ENCODE measurements around the gene GNPDA1. TPM values are rescaled to one million over a fixed set of nuclear protein-coding genes. Genes with fewer than 3 reads are reported as not detected.

The GNPDA1 gene
- total and polyA plus RNA-seq, 2 donors = 32.9 to 39.4 TPM

GRCh38 chr5:142015781-142016533 is 3.1 kb upstream of the GNPDA1 start:
- Histone ChIP-seq H3K36me3 (ENCODE audit: control insufficient read depth in 2 of 2, insufficient read depth in 2 of 2, low read length in 1 of 2) (no peaks in the 10 kb centered on the region), H3K27ac (ENCODE audit: low read depth in 1 of 2, low read length in 1 of 2) (peak overlapping the region; percentile 86 to 88), H3K27me3 (ENCODE audit: control insufficient read depth in 2 of 2, insufficient read depth in 1 of 2, low read length in 1 of 2) (no peaks in the 10 kb centered on the region), H3K9me3 (ENCODE audit: control insufficient read depth in 2 of 2, insufficient read depth in 1 of 2, low read length in 1 of 2) (no peaks in the 10 kb centered on the region), H3K4me1 (ENCODE audit: control insufficient read depth in 2 of 2, insufficient read depth in 2 of 2, low read length in 2 of 2) (peaks cover 16 to 35% of the 10 kb centered on the region in 2 donors), H3K4me3 (ENCODE audit: low read length in 2 of 2) (no peak overlapping the region)
- DNase-seq (ENCODE audit: low read depth in 6 of 9, low spot score in 9 of 9) = peak in 6 of 9 donors; percentile 44 to 84 (median 60)
- 22% methylated on average over 6 of the region's 6 CpGs for WGBS

DNA sequence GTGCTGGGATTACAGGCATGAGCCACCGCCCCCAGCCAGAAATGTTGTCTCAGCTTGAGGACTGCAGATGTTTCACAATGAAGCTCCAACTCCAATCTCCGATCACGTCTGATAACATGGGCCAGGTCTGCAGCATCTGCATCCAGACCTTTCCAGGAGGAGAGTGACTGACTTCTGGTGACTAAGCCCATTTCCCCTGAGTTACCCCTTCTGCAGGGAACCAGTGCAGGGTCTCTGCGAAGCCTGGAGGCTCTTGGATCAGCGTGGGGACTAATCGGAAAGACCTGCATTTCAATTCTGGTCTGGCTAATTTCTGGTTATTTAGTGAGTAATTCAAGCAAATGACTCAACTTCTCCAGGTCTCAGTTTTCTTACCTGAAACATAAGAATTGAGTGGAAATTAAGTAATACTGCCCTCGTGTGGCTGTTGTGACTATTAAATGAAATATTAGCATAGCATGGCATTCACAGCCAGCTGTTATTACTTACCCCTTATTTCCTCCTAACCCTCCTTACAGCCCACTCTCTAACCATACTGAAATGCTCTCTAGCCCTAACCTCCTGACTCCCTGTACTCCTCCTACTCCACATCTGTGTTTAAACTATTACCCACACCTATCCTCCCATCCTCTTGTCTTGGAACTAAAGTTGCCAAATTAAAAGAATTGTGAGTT is 2.2 kb upstream of the GNPDA1 start:
- Histone ChIP-seq H3K36me3 (ENCODE audit: control insufficient read depth in 2 of 2, insufficient read depth in 2 of 2, low read length in 1 of 2) (no peaks in the 10 kb centered on the region), H3K27me3 (ENCODE audit: control insufficient read depth in 2 of 2, insufficient read depth in 1 of 2, low read length in 1 of 2) (no peaks in the 10 kb centered on the region), H3K4me1 (ENCODE audit: control insufficient read depth in 2 of 2, insufficient read depth in 2 of 2, low read length in 2 of 2) (peaks cover 16 to 35% of the 10 kb centered on the region in 2 donors), H3K4me3 (ENCODE audit: low read length in 2 of 2) (no peak overlapping the region), H3K9me3 (ENCODE audit: control insufficient read depth in 2 of 2, insufficient read depth in 1 of 2, low read length in 1 of 2) (no peaks in the 10 kb centered on the region), H3K27ac (ENCODE audit: low read depth in 1 of 2, low read length in 1 of 2) (peak overlapping the region; percentile 86 to 88)
- WGBS = 73% methylated on average over 7 of the region's 7 CpGs
- peak in 6 of 9 donors; percentile 48 to 79 (median 55) for DNase-seq (ENCODE audit: low read depth in 6 of 9, low spot score in 9 of 9)

DNA sequence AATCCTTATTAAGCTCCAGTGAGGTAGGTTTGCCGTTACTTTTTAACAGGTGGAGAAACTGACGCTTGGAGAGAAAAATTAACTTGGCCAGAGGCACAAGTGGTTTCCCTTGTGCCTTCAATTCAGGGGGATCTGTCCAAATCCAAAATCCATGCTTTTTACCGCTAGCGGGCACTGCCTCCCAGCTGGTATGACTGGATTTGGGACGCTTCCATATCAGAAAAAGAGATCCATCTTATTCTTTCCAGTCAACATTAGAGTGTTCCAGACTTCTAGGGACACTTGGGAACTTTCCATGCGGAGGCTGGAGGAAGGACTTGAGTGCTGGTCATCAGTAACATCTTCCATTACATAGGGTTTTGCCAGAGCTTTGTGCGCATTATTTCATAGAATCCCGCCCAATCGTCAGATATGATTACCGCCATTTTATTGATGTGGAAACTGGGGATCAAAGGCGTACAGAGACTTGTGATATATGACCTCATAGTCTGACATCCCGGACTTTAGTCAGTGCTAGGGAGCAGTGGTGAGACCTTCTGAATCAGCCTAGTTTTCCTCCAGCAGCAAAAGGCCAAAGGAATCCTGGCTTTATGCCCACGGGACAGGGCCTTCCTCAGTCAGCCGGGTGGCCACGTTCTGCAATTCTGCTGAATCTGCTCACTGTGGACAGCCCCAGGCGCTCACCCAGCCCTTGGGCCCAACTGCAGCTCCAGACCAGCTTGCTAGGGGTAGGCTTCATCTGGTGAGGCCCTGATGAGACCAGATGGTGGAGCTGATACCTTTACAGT is 1.1 kb upstream of the GNPDA1 start:
- no peak overlapping the region for H3K27ac ChIP-seq (ENCODE audit: low read depth in 1 of 2, low read length in 1 of 2)
- peaks cover 16 to 38% of the 10 kb centered on the region in 2 donors for H3K4me1 ChIP-seq (ENCODE audit: control insufficient read depth in 2 of 2, insufficient read depth in 2 of 2, low read length in 2 of 2)
- no peak overlapping the region for H3K4me3 ChIP-seq (ENCODE audit: low read length in 2 of 2)
- no peak for DNase-seq (ENCODE audit: low read depth in 6 of 9, low spot score in 9 of 9)
- H3K27me3 ChIP-seq (ENCODE audit: control insufficient read depth in 2 of 2, insufficient read depth in 1 of 2, low read length in 1 of 2) = no peaks in the 10 kb centered on the region
- no peaks in the 10 kb centered on the region for H3K9me3 ChIP-seq (ENCODE audit: control insufficient read depth in 2 of 2, insufficient read depth in 1 of 2, low read length in 1 of 2)
- no peaks in the 10 kb centered on the region for H3K36me3 ChIP-seq (ENCODE audit: control insufficient read depth in 2 of 2, insufficient read depth in 2 of 2, low read length in 1 of 2)
- WGBS = 97% methylated on average over 16 of the region's 16 CpGs

DNA sequence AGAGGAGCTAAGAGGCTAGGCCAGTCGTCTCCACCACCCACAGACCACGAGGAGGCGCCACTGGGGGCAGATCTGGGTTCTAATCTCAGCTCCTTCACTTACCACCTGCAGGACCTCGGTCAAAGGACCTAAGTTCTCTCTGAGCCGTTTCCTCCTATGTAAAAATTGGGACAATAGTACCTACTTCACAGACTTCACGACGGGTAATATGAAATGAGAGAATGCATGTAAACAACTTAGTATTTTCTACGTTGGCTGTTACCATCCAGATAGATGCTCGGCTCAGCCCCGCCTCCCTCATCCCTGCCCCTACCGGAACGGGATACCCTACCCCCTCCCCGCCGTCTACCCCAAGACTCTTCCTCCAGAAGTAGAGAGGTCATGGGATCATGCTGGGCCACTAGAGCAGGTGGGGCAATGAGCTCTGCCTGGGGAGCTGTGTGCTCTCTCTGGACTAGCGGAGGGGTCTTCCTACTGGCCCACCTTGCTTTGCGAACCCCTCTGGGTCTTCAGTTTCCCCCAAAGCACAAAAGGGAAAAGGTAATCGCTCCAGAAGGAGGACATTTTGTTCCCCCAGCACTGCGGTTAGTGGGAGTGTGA is 541 bp downstream of the GNPDA1 start:
- Histone ChIP-seq H3K4me1 (ENCODE audit: control insufficient read depth in 2 of 2, insufficient read depth in 2 of 2, low read length in 2 of 2) (peaks cover 16 to 41% of the 10 kb centered on the region in 2 donors), H3K36me3 (ENCODE audit: control insufficient read depth in 2 of 2, insufficient read depth in 2 of 2, low read length in 1 of 2) (peaks cover 0 to 3% of the 10 kb centered on the region in 2 donors), H3K4me3 (ENCODE audit: low read length in 2 of 2) (peak overlapping the region; percentile 60 to 65), H3K9me3 (ENCODE audit: control insufficient read depth in 2 of 2, insufficient read depth in 1 of 2, low read length in 1 of 2) (no peaks in the 10 kb centered on the region), H3K27me3 (ENCODE audit: control insufficient read depth in 2 of 2, insufficient read depth in 1 of 2, low read length in 1 of 2) (no peaks in the 10 kb centered on the region), H3K27ac (ENCODE audit: low read depth in 1 of 2, low read length in 1 of 2) (peak overlapping the region; percentile 21 to 48)
- 35% methylated on average over 18 of the region's 18 CpGs for WGBS
- DNase-seq (ENCODE audit: low read depth in 6 of 9, low spot score in 9 of 9) = peak in 3 of 9 donors; percentile 21 to 50 (median 36)

- Histone ChIP-seq H3K4me1 (ENCODE audit: control insufficient read depth in 2 of 2, insufficient read depth in 2 of 2, low read length in 2 of 2) (peaks cover 14 to 42% of the 10 kb centered on the region in 2 donors), H3K9me3 (ENCODE audit: control insufficient read depth in 2 of 2, insufficient read depth in 1 of 2, low read length in 1 of 2) (no peaks in the 10 kb centered on the region), H3K36me3 (ENCODE audit: control insufficient read depth in 2 of 2, insufficient read depth in 2 of 2, low read length in 1 of 2) (peaks cover 0 to 3% of the 10 kb centered on the region in 2 donors), H3K27me3 (ENCODE audit: control insufficient read depth in 2 of 2, insufficient read depth in 1 of 2, low read length in 1 of 2) (no peaks in the 10 kb centered on the region), H3K4me3 (ENCODE audit: low read length in 2 of 2) (no peak overlapping the region), H3K27ac (ENCODE audit: low read depth in 1 of 2, low read length in 1 of 2) (no peak overlapping the region)
- 97% methylated on average over 9 of the region's 9 CpGs for WGBS
- DNase-seq (ENCODE audit: low read depth in 6 of 9, low spot score in 9 of 9) = no peak
Observed at GRCh38 chr5:142011572-142012185, 1.1 kb downstream of the GNPDA1 start.

- Histone ChIP-seq H3K27ac (ENCODE audit: low read depth in 1 of 2, low read length in 1 of 2) (no peak overlapping the region), H3K36me3 (ENCODE audit: control insufficient read depth in 2 of 2, insufficient read depth in 2 of 2, low read length in 1 of 2) (peaks cover 2 to 15% of the 10 kb centered on the region in 2 donors), H3K4me1 (ENCODE audit: control insufficient read depth in 2 of 2, insufficient read depth in 2 of 2, low read length in 2 of 2) (peaks cover 2 to 39% of the 10 kb centered on the region in 2 donors), H3K27me3 (ENCODE audit: control insufficient read depth in 2 of 2, insufficient read depth in 1 of 2, low read length in 1 of 2) (no peaks in the 10 kb centered on the region), H3K9me3 (ENCODE audit: control insufficient read depth in 2 of 2, insufficient read depth in 1 of 2, low read length in 1 of 2) (no peaks in the 10 kb centered on the region), H3K4me3 (ENCODE audit: low read length in 2 of 2) (no peak overlapping the region)
- 86% methylated on average over 4 of the region's 4 CpGs for WGBS
- DNase-seq (ENCODE audit: low read depth in 6 of 9, low spot score in 9 of 9) = no peak
Observed at GRCh38 chr5:142009886-142010285, 2.9 kb downstream of the GNPDA1 start.

DNA sequence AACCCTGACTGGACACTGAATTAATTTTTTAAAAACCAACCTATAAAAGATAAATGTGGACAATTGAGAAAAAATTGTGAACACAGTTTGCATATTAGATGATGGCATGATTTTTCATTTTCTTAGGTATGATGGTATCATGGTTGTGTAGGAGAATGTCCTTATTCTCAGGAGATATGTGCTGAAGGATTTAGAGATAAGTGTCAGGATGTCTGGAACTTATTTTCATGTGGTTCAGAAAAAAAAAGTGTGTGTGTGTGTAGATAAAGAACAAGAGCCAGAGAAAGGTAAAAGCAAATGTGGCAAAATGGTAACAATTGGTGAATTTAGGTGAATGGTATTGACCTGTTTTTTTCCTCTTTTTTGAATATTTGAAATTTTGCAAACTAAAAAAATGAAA is 4.0 kb downstream of the GNPDA1 start:
- Histone ChIP-seq H3K4me1 (ENCODE audit: control insufficient read depth in 2 of 2, insufficient read depth in 2 of 2, low read length in 2 of 2) (peaks cover 2 to 37% of the 10 kb centered on the region in 2 donors), H3K36me3 (ENCODE audit: control insufficient read depth in 2 of 2, insufficient read depth in 2 of 2, low read length in 1 of 2) (peaks cover 2 to 19% of the 10 kb centered on the region in 2 donors)

DNA sequence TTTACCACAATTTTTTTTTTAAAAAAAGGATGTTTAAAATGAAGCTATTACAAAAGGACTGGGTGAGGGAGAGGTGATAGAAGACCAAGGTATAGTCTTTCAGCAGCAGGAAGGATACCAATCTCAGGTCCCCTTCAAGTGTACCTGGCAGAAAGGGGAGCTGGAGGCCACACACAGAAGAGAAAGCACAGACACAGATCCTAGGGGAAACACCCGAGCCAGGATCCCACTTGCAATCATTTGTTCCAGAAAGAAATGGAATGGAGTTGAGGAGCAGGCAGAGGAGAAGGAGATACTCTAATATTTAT is 5.6 kb downstream of the GNPDA1 start:
- DNase-seq (ENCODE audit: low read depth in 6 of 9, low spot score in 9 of 9) = no peak
- peaks cover 12 to 31% of the 10 kb centered on the region in 2 donors for H3K36me3 ChIP-seq (ENCODE audit: control insufficient read depth in 2 of 2, insufficient read depth in 2 of 2, low read length in 1 of 2)
- no peaks in the 10 kb centered on the region for H3K27me3 ChIP-seq (ENCODE audit: control insufficient read depth in 2 of 2, insufficient read depth in 1 of 2, low read length in 1 of 2)
- no peak overlapping the region for H3K4me3 ChIP-seq (ENCODE audit: low read length in 2 of 2)
- H3K4me1 ChIP-seq (ENCODE audit: control insufficient read depth in 2 of 2, insufficient read depth in 2 of 2, low read length in 2 of 2) = peaks cover 3 to 27% of the 10 kb centered on the region in 2 donors
- 93% methylated on average over 1 of the region's 1 CpG for WGBS
- H3K9me3 ChIP-seq (ENCODE audit: control insufficient read depth in 2 of 2, insufficient read depth in 1 of 2, low read length in 1 of 2) = no peaks in the 10 kb centered on the region
- peak overlapping the region in 1 of 2 donors; percentile 10 for H3K27ac ChIP-seq (ENCODE audit: low read depth in 1 of 2, low read length in 1 of 2)

More for the DNA sequence above, 4.0 kb downstream of the GNPDA1 start:
- H3K9me3 ChIP-seq (ENCODE audit: control insufficient read depth in 2 of 2, insufficient read depth in 1 of 2, low read length in 1 of 2) = no peaks in the 10 kb centered on the region
- no peaks in the 10 kb centered on the region for H3K27me3 ChIP-seq (ENCODE audit: control insufficient read depth in 2 of 2, insufficient read depth in 1 of 2, low read length in 1 of 2)
- no peak overlapping the region for H3K27ac ChIP-seq (ENCODE audit: low read depth in 1 of 2, low read length in 1 of 2)
- DNase-seq (ENCODE audit: low read depth in 6 of 9, low spot score in 9 of 9) = no peak
- no peak overlapping the region for H3K4me3 ChIP-seq (ENCODE audit: low read length in 2 of 2)
